KOPT-K1 (cell line): ENCODE results near the gene UBE2N.
"Not testable (repeated sequence)": the region's sequence is repeated elsewhere in the genome, so short reads cannot be mapped to it uniquely, and the experiment has no call there.

Source experiments
- H3K27ac ChIP-seq: fragments of 200-600 bp; sonication (generic); 2 replicates; pipeline ENCODE4 v1.5.1; 2016; ENCODE audit warnings: antibody characterized with exemption, mild to moderate bottlenecking, low read depth, low read length; ENCODE audit not compliant: poor library complexity, severe bottlenecking
- H3K36me3 ChIP-seq: fragments of 200-600 bp; sonication (generic); 2 replicates; pipeline ENCODE4 v1.5.1; 2017; ENCODE audit warnings: antibody characterized with exemption, mild to moderate bottlenecking, low read length, moderate library complexity; ENCODE audit not compliant: insufficient read depth
- H3K9me3 ChIP-seq: fragments of 200-600 bp; sonication (generic); 2 replicates; pipeline ENCODE4 v1.5.1; 2017; ENCODE audit warnings: antibody characterized with exemption, low read length, mild to moderate bottlenecking; ENCODE audit not compliant: insufficient read depth, poor library complexity, severe bottlenecking

The UBE2N gene

DNA sequence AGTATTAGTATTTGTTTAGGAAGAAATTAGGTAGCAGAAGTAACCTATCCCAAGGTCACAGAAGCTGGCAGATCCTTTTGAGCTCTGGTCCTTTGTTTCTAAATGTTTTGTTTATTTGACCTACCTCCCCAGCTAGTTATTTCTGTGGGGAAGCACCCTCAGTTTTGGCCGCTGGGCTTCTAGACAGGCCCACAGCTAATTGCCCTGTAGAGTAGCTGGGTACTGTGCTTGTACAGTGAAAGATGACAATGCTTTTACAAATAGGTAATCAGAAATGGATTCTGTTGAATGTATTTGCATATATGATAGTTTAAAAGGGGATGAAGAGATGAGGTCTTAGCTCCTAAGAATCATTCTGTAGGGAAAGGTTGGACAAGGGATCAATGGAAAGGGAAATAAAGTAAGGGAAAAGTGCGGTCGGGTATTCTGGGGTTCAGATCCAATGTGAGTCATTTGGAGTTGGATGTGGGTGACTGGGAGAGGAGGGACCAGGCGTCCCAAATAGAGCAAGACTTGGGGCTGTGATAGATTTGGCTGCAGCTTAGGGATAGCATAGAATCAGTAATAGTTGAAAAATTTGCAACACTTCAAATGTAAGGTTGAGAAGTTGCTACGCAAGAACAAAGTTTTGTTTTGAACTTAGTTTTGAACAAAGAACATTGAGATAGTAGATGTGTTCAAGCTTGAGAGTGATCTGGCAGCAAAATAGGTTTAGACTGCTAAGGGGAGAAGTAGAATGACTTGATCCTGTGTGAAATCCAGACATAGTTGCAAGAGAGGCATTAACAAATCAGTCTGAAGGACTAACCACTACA, 60.4 kb downstream of the UBE2N start:
- Histone ChIP-seq H3K9me3 (no peaks in the 10 kb centered on the region), H3K36me3 (peaks cover 42% of the 10 kb centered on the region), H3K27ac (peak overlapping the region; percentile 3)

DNA sequence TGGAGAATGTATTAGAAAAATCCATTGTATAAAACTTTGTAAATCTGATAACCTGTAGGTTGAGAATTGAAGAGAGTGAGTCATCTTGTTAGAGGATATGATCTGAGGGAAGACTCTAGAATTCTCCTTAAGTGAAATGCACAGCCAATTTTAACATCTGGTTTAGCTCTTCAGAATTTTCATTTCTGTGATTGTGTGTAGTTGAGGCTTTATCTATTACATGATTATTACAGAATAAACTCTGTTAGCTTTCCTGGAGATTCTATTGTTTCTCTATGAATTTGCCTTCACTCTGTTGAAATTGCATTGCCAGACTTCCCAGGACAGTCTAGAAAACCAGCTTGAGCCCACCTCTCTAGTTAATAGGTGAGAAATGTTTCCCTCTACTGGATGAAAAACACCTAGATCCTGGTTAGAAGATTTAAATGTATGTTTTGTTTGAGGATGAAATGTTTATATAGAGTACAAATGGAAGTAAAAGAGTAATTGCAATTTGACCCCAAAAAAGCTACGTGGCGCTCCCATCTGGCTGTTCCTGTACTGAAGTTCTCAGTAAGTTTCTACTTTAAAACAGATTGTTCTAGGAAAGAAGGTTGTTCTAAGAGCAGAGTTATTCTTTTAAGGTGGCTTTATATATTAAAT, 61.1 kb downstream of the UBE2N start:
- Histone ChIP-seq H3K27ac (peak overlapping the region; percentile 95), H3K9me3 (no peaks in the 10 kb centered on the region), H3K36me3 (peaks cover 37% of the 10 kb centered on the region)

DNA sequence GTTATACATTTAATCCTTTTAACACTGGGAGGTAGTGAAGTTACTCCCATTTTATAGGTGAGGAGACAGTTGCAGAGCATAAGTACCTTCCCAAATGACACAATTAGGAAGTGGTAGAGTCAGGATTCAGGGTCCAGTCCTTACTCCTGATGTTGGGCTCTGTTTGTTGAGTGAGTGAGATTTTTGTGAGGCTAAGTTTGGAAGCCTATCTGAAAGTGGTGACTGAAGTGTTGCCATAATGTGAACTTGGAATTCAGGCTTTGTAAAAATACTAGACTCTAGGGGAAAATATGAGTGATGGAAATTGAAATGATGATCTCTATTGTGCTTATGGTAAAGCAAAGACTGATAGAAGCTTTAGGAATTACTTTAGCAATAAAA, 61.8 kb downstream of the UBE2N start:
- Histone ChIP-seq H3K36me3 (peaks cover 31% of the 10 kb centered on the region), H3K27ac (peak overlapping the region; percentile 95), H3K9me3 (no peaks in the 10 kb centered on the region)

DNA sequence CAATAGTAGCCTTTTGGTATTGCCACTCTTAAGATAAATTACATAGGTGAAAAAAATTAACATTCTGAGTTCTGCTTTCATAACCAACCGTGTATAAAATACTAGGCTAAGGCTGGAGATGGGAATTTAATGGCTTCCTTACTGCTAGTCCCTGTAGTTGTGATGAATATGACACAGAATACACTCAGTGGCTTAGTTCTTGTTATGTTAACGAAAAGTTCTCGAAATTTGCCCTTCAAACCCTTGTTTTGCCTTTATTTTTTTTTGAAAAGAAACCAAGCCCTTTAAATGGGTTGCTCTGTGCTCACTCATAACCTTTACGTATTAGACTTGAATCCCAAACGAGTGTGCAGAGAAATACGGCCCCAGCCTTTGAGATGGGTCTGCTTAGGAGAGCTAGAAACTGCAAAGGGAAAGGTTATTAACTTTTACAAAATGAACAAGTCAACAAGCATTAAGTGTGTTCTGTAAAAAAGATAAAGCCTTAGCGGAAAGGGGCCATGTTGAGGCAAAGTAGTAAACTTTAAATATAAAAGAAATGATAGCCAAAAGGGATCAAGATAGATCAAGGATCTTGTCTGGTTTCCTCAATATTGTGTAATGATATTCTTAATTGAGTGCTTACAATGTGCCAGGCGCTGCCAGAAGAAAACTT, 62.3 kb downstream of the UBE2N start:
- H3K9me3 ChIP-seq = no peaks in the 10 kb centered on the region
- H3K27ac ChIP-seq = peak overlapping the region; percentile 95
- peaks cover 27% of the 10 kb centered on the region for H3K36me3 ChIP-seq

DNA sequence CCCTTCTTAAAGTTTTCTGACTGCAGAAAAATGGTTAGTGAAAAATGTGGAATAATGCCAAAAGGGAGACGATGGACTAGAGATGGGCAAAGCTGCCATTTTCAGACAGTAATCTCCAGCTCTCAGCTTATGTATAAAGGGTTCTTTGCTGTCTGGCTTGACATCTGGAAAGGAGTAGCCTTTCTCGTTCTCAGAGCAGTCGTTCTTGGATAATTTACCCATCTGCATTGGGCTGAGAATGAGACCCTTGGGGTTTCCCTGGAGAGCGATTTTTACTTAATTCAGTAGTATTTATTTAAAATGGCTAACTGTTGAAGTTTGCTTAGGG, 62.8 kb downstream of the UBE2N start:
- Histone ChIP-seq H3K36me3 (peaks cover 23% of the 10 kb centered on the region), H3K27ac (peak overlapping the region; percentile 95), H3K9me3 (no peaks in the 10 kb centered on the region)

DNA sequence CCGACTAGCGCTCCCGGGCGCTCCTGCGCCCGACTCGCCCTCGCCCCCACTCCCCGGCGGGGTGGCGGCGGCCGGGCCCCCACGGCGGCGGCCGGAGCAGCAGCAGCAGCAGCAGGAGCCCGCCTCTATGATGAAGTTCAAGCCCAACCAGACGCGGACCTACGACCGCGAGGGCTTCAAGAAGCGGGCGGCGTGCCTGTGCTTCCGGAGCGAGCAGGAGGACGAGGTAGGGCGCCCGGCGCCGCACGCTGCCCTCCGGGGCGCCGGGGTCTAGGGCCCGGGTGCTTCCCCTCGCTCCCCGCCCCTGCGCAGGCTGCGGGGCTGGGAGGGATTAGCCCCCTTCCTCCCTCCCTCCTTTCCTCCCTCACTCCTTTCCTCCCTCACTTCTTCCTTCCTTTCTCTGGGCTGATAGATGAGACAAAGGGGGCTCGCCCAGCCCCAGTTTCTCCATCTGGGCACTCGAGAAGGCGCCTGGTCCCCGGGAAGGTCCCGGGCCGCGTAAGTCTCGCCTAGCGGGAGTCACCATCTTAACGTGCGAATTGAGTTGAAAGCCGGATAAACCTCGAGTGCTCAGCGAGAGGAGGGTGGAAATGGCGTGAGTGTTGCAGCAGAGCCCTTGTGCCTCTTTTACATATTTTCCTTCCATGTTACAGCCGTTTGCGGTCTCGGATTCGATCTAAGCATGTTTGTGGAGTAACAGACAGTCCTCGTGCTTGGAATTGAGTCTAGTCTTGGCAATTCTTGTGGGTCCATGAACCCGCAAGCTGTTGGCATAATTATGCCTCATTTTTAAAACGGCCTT, 63.4 kb downstream of the UBE2N start:
- peaks cover 18% of the 10 kb centered on the region for H3K36me3 ChIP-seq

DNA sequence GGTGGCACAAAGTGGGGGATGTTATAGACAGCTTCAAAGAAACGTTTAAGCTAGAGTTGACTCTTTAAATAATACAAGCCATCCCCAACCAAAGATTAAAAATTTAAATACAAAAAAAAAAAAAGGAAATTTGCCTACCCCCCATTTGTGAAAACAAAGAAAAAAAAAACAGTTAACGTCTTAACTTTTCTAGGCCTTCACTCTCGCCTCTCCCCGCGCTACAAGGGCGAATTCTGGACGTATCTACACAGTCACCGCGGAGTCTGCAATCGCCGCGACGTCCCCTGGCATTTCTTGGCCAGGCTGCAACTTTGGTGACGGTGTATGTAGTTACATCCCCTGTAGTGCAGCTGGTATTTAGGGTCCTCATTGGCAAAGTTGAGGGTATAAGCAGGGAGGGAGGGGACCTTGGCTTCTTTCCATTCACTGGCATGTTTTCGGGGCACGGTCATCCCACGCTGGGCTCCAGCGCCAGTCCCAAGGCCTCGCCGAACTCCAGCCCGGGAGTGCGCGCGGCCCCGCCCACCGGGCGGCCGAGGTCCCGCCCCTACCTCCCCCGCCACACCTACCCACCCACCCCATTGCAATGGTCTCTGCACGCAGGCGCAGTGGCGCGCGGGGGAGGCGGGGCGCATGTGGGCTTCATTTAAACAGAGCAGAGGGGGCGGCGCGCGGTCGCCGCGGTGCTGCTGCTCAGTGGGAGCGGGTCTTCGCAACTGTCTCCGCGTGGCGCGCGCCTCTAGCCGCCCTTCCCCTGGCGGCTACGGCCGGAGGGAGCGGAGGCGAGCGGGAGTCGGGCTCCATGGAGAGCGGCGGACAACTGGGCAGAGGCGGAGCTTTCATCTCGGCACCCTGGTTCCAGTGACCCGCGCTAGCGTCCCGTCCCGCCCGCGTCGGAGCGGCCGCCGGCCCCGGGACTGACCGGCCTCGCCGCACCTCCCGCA, 64.2 kb downstream of the UBE2N start, which contains the start of gene NUDT4:
Gene NUDT4, plus strand, starts transcription at position 674 of the 944 bp plus-strand sequence. CDS start 398 bp downstream, outside the sequence.
- no peaks in the 10 kb centered on the region for H3K9me3 ChIP-seq
- H3K36me3 ChIP-seq = peaks cover 13% of the 10 kb centered on the region
- H3K27ac ChIP-seq = peak within 1 kb of the TSS; percentile 95

More for the DNA sequence above, 63.4 kb downstream of the UBE2N start:
- H3K9me3 ChIP-seq = not testable (repeated sequence)
- peak overlapping the region; percentile 95 for H3K27ac ChIP-seq

DNA sequence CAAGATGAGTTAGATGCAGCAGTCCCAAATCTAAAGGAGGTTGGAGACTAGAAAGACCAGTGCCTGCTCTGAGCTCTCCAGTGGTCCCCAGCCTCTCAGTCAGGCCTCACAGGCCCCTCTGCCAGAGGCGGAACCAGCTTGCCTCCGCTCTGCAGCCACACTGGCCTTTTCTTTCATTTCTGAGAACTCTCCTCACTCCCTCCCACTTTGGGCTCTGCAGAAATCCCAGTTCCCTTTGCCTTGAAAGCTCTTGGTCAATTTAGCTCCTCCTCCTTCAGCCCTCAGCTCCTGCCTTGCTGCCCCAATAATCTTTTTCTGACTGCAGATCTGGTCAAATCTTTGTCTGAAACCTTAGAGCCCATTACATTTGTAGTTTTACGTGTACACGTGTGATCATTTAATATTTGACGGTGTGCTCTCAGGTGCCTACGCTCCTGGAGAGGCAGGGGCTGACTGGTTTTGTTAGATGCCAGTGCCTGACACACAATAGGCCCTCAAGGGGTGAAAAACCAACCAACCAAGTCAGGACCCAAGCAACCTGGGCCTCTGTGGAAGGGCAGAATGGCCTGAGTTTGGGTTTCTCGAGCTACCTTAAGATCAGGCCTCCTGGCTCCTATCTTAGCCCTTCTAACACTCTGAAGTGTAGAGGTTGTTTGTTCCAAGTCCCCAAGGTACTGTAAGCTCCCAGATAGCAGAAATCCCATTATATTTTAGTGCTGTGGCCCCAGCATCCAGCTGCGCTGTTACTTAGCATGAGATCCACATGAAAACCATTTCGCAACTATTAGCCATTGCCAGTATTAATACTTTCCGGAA, 65.1 kb downstream of the UBE2N start:
- peaks cover 6% of the 10 kb centered on the region for H3K36me3 ChIP-seq
- H3K9me3 ChIP-seq = no peaks in the 10 kb centered on the region
- no peak overlapping the region for H3K27ac ChIP-seq

DNA sequence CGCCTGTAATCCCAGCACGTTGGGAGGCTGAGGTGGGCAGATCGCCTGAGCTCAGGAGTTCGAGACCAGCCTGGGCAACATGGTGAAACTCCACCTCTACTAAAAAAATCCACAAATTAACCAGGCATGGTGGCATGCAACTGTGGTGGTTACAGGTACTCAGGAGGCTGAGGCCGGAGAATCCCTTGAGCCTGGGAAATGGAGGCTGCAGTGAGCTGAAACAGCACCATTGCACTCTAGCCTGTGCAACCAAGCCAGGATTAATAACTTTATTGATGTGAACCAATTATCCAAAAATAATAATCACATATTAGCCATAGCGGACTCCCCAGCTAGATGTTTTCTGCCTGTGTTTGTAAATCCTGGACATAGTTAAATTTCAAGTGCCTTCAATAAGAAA, 65.8 kb downstream of the UBE2N start:
- Histone ChIP-seq H3K9me3 (no peaks in the 10 kb centered on the region), H3K27ac (no peak overlapping the region), H3K36me3 (no peaks in the 10 kb centered on the region; the same call in 1 of the 2 replicates)

DNA sequence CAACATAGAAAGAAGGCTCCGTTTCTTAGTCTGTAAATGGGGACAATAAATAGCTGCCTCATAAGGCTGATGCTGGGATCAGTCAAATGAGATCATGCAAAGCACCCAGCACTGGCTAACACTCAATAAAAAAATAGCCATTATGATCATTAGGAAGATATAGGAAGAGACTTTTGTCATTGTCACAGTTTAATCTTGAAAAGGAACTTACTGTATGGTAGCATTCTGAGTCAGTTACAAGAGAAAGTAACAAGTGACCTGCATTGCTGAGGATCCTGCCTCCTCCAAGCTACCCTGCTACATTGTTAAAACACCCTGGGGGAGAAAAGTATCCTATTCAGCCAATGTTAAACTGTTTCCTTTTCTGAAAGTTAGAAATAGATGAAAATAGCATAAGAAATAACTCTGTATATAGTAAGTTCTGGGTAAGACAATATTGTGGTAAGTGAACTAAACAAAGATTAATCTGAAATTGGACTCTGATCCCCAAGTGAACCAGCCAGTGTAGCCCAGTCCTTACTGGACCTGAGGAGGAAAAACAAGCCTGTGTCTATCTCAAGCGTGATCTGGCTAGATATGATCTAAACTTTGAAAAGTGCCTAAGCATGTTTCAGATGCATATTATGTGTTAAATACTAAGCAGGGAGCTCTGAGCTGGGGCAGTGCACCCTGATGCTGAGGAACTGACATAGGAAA, 67.6 kb downstream of the UBE2N start:
- Histone ChIP-seq H3K9me3 (no peaks in the 10 kb centered on the region), H3K27ac (no peak overlapping the region), H3K36me3 (no peaks in the 10 kb centered on the region)

DNA sequence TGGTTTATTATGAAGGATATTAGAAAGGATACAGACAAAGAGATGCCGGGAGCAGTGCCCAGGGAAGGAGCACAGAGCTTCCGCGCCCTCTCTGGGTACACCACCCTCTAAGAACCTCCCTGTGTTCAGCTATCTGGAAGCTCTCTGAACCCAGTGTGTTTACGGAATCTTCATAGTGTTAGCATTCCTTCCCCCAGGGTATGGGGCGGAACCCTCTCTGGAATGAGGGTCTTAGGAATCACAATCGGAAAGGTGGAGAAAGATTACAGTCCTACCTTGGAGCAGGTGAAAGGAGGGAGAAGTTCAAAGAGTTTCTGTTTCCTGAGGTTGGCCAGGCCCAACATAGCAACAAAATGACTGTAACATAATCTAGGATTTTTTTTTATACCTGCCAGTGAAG, 70.8 kb downstream of the UBE2N start:
- Histone ChIP-seq H3K9me3 (no peaks in the 10 kb centered on the region), H3K27ac (no peak overlapping the region), H3K36me3 (no peaks in the 10 kb centered on the region)

DNA sequence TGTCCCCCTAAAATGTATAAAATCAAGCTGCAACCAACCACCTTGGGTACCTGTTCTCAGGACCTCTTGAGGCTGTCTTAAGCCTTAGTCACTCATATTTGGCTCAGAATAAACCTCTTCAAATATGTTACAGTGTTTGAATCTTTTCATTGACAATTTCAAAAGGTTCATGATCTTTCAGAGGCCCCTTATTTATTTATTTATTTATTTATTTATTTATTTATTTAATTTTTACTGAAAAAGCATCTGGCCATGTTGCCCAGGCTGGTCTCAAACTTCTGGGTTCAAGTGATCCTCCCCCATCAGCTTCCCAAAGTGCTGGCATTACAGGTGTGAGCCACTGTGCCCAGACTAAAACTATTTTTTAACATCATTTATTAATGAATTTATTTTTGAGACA, 72.2 kb downstream of the UBE2N start:
- H3K9me3 ChIP-seq = no peaks in the 10 kb centered on the region
- H3K27ac ChIP-seq = no peak overlapping the region
- H3K36me3 ChIP-seq = no peaks in the 10 kb centered on the region

DNA sequence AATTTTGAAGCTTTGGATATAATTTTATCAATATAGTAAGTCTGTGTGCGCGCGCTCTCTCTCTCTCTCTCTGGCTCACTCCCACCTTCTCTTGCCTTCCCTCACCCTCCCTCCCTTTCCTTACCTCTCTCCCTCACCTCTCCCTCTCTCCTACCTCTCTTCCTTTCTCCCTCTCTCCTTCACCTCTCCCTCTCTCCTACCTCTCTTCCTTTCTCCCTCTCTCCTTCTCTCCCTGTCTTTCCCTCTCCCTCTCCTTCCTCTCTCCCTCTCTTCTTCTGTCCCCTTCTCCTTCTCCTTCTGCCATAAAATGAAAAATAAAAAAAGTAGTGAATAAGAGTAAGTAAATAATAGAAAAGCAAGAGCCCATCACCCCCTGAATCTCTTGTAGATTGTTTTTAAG, 73.0 kb downstream of the UBE2N start:
- Histone ChIP-seq H3K9me3 (no peaks in the 10 kb centered on the region), H3K27ac (no peak overlapping the region), H3K36me3 (no peaks in the 10 kb centered on the region)
